ENCODE data around the gene XRCC4.

GRCh38 chr5:83312663-83313062, 235.3 kb downstream of the XRCC4 start:
- no peak for TF ChIP-seq POLR2A (IDR thresholded peaks at IDR 0.05; ENCODE audit: low read depth, low read length)
- no peak for TF ChIP-seq TAF1 (IDR thresholded peaks at IDR 0.05; ENCODE audit: borderline replicate concordance, low read depth, low read length)
- TF ChIP-seq POLR2AphosphoS5 (IDR thresholded peaks at IDR 0.05; ENCODE audit: low read depth, low read length): no peak
